Cortex of kidney (tissue), 1 donor: ENCODE results near the gene KCTD16.

Experiments
- DNase-seq: peaks from one replicate; lab custom pipeline; 2025; lab: John Stamatoyannopoulos, UW

The KCTD16 gene

GRCh38 chr5:144405991-144406390 is 235.3 kb downstream of the KCTD16 start:
- no peak for DNase-seq

DNA sequence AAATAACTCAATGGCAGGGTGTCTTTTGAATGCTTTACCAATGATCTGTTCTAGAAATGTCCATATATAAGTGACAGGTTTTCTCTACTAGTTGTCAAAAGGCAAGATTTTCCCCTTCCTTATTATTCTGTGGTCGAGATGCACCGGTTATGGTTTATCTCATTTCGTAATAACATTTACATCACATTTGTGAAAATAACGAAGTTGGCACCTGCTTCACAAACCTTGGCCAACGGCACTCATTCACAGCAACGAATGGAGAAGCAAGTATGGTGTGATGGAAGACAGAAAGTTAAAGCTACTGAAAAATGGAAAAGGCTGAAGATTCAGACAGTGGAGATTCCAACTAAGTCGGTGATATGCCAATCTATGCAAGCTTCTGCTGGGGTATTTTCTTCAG is 235.8 kb downstream of the KCTD16 start:
- no peak for DNase-seq

GRCh38 chr5:144414202-144415029 is 243.7 kb downstream of the KCTD16 start:
- DNase-seq = no peak

DNA sequence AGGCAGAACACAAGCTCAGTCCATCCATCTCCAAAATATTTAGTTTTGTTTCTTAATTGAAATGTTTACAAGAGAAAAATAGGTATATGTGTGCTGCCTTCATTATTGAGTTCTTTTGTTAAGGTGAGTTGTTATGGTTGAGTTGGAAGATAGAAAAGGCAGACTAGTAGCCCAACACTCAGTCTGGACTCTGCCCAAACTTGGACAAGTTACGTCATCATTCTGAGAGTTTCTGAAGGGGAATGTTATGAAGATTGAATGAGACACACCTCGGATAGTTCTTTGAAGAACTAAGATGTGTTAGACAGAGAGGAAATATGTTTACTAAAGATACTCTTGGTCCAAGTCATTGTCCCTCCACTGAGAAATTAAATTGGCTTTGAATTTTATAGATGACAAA is 245.5 kb downstream of the KCTD16 start:
- no peak for DNase-seq

DNA sequence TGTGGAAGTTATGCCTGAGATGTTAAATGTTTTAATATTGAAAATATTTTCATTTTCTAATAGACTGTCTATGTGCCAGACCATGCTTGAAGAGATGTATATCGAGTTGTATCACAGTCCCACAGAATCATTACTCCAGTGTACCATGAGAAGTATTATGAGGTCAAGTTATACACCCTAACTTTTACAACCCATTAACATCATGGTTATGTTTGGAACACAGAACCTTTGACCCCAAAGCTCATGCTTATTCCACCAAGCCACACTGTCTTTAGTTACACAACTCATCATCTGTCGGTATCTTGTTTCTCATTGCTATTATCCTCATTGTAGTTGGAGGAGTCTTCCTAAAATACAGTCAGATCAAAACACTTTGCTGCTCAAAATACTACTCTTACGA is 248.0 kb downstream of the KCTD16 start:
- no peak for DNase-seq

- no peak for DNase-seq
Observed at GRCh38 chr5:144421411-144421810, 250.7 kb downstream of the KCTD16 start.

- no peak for DNase-seq
Observed at GRCh38 chr5:144422018-144422727, 251.5 kb downstream of the KCTD16 start.

DNA sequence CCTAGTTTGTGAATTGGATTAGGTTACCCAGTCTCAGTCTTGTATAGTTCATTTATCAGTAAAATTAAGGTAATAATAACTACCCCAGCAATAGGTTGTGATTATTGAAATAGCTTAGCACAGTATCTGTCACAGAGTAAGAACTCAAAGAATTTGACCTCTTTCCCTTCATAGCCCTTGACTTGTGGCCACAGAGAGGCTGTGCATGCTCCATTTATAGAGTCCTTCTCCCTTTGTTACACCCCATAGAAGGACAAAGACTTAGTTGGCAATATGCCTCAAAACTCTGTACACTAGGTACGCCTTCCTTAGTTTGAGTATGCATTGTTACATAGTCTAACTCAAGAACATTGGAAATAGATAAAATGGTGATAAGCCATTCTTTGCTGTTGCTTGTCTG is 257.2 kb downstream of the KCTD16 start:
- DNase-seq = no peak

- no peak for DNase-seq
Observed at GRCh38 chr5:144428326-144428725, 257.7 kb downstream of the KCTD16 start.

GRCh38 chr5:144429405-144429804 is 258.7 kb downstream of the KCTD16 start:
- no peak for DNase-seq

DNA sequence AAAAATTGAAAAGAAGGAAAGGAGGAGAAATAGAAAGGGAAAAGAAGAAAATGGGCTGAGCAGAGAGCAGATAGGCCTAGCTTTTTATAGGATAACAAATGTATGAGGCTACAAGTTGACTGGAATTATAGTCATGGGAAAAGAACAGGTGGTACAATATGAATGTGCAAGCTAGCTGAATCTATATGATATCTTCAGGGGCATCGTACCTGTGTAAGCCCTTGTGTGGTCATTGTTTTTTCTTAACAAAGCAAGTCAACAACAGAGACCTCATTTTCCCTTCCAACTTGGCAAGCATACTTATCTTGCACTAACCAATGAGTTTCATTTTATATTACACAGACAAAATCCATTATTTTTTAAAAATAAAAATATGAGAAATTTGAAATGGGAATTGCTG is 259.2 kb downstream of the KCTD16 start:
- DNase-seq = no peak

DNA sequence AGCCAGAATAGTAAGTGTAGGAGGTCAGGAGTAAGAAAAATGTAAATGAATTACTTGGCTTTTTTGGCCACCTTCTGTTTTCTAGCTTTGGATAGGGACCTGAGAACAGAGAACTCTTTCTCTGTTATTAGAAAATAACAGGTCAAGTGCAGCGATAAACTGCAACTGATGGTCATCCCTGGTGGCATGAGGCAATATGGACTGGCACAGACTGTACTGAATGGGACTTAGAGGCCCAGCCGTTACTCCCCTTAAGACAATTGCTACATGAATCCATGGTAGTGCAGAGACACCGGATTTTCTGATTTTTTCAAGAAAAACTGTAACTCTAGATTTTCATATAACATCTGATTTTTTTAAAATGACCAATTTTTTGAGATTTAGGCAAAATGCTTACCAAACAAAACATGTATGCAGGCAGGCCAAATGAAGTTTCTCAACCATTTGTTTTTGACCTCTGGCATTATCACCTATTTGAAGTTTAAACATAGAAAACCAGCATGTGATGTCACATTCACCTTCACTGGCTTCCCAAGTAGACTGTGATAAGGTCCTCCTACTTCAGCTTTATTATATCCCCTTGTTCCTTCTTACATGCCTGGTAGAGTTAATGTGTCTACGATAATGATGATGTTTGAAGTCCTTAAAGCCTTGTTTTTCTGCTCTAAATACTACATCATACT is 262.6 kb downstream of the KCTD16 start:
- DNase-seq = no peak

GRCh38 chr5:144433893-144434292 is 263.2 kb downstream of the KCTD16 start:
- no peak for DNase-seq

DNA sequence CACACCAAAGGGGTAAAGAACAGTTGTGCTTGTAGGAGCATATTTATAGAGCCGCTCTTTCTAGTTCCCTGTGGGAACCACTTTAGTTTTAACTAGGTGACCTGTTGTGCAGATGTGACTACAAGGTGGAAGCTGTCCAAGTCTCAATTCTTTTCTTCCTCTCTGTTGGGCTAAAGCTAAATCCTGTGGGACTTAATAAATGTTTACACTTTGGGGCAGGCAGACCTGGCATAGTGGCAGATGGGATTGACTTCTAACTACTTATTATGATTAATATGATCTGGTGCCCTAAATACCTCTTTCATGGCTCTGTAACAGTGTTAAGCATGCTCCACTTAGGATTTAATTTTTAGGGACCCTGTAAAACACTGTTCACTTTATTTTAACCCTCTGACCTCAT is 265.3 kb downstream of the KCTD16 start:
- DNase-seq = no peak

- DNase-seq = no peak
Observed at GRCh38 chr5:144438237-144438636, 267.6 kb downstream of the KCTD16 start.

GRCh38 chr5:144448457-144448856 is 277.8 kb downstream of the KCTD16 start:
- DNase-seq = no peak

DNA sequence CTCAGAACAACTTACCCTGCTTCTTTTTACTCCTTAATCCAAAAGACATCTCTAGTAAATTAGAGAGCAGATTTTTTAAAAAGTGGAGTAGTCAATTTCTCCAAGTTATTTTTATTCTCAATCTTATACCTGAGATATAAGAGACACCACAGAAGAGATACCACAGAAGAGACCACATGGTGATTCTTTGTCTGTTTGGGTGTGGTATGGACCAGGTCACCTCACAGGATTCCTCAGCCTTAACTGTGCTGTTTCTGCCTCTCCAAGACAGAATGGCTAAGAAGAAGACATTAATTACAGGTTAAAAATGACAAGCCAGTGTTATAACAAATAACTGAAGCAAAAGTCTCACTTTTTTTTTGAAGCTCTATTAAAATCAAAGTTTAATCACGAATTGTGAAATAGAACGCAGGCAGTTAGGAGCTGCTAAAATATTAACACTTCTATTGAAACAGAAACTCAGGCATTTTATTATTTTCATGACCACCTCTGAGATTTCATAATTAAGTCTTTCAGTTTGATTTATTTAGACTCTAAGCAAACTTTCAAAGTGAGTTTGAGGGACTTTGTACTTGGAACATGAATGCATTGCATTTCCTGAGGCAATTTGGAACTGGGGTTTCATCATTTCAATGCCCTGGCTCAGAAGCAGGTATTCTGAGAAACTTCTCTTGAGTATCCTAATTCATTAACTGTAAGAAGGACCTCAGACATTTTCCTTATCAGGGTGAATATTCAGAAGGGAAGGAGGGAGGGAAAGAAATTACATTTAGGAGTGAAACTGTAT is 280.7 kb downstream of the KCTD16 start:
- DNase-seq = no peak

GRCh38 chr5:144453753-144454152 is 283.1 kb downstream of the KCTD16 start:
- DNase-seq = no peak

DNA sequence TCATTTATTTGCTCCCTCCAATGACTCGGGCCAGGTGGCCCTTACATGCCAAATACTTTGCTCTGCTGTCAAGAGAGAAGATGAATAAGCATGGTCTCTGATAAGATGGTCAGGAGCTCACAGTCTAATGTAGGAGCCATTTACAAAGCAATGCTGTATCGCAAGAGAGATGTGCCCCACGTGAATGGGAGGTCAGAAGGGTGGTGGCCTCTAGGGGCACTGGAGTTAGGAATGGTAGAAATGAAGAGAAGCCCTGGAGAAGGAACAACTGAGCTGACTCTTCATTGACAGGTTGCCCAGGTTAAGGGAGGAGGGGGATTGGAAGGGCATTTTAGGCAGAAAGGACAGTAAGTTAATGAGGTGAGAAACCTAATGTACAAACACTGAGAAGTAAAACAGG is 286.5 kb downstream of the KCTD16 start:
- DNase-seq = no peak

DNA sequence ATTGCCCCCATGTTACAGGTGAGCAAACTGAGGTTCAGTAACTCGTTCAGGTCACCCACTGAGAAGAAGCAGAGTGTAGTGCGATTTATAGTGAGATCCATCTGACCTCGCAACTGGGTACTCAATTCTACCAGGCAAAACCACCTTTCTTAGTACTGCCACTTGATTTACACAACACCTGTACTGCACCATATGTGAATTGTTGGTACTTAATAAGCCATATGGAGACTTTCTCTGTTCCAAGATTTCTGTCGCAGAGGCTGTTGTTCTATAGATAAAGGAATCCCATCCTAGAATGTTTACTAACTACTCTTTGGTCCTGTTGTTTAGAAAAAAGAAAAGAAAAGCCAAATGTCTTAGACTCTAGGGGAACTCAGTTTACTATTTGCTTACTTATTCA is 287.5 kb downstream of the KCTD16 start:
- DNase-seq = no peak

DNA sequence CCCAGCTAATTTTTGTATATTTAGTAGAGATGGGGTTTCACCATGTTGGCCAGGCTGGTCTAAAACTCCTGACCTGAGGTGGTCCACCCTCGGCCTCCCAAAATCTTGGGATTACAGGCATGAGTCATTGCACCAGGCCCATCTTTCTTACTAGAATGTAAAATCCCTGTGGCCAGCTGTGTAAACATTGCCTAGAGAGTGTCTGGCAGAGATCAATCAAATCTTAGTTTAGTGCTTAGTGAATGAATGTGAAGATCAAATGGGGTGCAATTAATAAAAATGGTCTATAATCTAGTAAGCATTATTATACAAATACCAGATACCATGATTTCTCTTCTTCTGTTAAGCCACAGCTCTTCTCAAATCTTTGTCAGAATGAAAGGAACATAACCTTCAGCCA is 289.9 kb downstream of the KCTD16 start:
- DNase-seq = no peak

- no peak for DNase-seq
Observed at GRCh38 chr5:144462577-144462976, 291.9 kb downstream of the KCTD16 start.
